Measurements from ENCODE around the gene HNRNPUL2.

- no peak for TF ChIP-seq CTCF (IDR thresholded peaks at IDR 0.05; ENCODE audit: control extremely low read depth in 1 of 3, insufficient read depth in 1 of 3, low read depth in 1 of 3, low read length in 3 of 3)
- no peak for TF ChIP-seq TAF1 (IDR thresholded peaks at IDR 0.05; ENCODE audit: low read depth, low read length)
- no peak for TF ChIP-seq KDM4A (IDR thresholded peaks at IDR 0.05; ENCODE audit: low read depth, low read length, severe bottlenecking)
- no peak for TF ChIP-seq CREB1 (IDR thresholded peaks at IDR 0.05)
- TF ChIP-seq MAFK (IDR thresholded peaks at IDR 0.05; ENCODE audit: low read depth, low read length), result no peak
- no peak for TF ChIP-seq EGR1 (IDR thresholded peaks at IDR 0.05; ENCODE audit: borderline replicate concordance, low read depth, low read length)
- TF ChIP-seq HDAC2 (IDR thresholded peaks at IDR 0.05; ENCODE audit: borderline replicate concordance in 1 of 2, low read depth in 2 of 2, low read length in 2 of 2), result no peak
- no peak for TF ChIP-seq SP4 (IDR thresholded peaks at IDR 0.05; ENCODE audit: low read length)
- TF ChIP-seq ZNF274 (IDR thresholded peaks at IDR 0.05; ENCODE audit: borderline replicate concordance, extremely low read depth, low read length), result no peak
- no peak for TF ChIP-seq POLR2AphosphoS5 (IDR thresholded peaks at IDR 0.05; ENCODE audit: low read depth, low read length)
- no peak for TF ChIP-seq CBX5 (IDR thresholded peaks at IDR 0.05; ENCODE audit: low read depth, low read length)
- TF ChIP-seq NRF1 (IDR thresholded peaks at IDR 0.05; ENCODE audit: low read depth, low read length), result no peak
- TF ChIP-seq ATF3 (IDR thresholded peaks at IDR 0.05; ENCODE audit: insufficient read depth, low read depth, low read length), result no peak
Measured at GRCh38 chr11:62708793-62709192, 18.5 kb downstream of the HNRNPUL2 start.
